Fibroblast of skin of abdomen (primary cell): ENCODE results near the gene MRPL53. TPM values are rescaled to one million over a fixed set of nuclear protein-coding genes. Genes with fewer than 3 reads are reported as not detected.

ENCODE experiments used
- DNase-seq: peaks from one replicate; pipeline ENCODE4 v3.0.0-alpha.2; 2013
- polyA plus RNA-seq, 2 experiments: library from polyadenylated mRNA; unstranded; fragments of 120-200 nt; gene quantifications; one replicate each; pipeline ENCODE4 v1.2.1, GENCODE V29; 2013; ENCODE audit not compliant: insufficient read length in 2 of 2

Gene MRPL53
- 66.4 TPM for polyA plus RNA-seq (2013, experiment 1 of 2; ENCODE audit: insufficient read length)
- 71.9 TPM for polyA plus RNA-seq (2013, experiment 2 of 2; ENCODE audit: insufficient read length)

GRCh38 chr2:74472086-74472944 is at the start of gene MRPL53:
Gene MRPL53 (minus strand): TSS chr2:74472680. CDS start chr2:74472660, 20 bp downstream.
- DNase-seq: peak; percentile 95

DNA sequence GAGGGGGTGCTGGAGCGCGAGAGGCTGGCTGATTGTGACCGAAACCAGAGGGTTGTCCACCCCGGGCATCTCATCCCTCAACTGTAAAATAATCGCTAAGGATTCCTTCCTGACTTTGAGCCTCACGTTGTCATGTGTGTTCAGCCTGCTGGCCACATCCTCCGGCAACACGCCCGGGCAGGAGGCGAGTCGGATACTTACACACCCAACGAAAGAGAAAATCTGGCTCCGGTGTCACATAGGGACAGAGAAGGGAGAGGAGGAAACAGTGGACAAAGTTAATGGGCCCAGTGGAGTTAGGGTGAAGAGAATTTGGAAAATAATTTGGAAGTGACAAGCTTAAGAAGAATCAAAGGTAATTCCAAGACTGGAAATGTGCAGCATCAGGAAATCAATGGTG is 44.2 kb upstream of the MRPL53 start:
- DNase-seq: no peak

- peak; percentile 57 for DNase-seq
Observed at GRCh38 chr2:74515981-74516633, 43.6 kb upstream of the MRPL53 start.

DNA sequence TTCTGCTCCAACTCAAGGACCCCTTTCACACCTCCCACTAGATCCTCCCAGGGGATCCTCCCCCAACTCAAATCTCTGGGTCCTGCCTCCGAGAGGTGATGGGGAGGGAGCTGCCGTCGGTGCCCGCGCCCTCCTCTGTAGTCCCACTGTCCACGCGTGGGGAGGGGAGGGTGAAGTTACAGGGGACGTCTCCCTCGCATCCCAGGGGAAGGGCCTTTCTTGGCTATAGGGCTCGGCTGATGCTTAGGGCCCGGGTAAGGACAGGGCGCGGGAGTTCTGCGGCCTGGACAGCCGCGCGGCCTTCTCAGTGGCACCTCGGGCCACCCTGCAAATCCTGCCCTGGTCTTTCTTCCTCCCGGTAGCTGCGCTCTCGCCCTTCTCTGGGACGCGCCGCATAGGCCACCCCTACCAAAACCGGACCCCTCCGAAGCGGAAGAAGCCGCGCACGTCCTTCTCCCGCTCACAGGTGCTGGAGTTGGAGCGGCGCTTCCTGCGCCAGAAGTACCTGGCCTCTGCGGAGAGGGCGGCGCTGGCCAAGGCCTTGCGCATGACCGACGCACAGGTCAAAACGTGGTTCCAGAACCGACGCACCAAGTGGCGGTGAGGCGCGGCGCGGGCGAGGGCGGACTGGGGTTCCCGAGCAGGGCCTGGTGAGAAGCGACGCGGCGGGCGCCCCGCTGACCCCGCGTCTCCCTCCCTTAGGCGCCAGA is 42.9 kb upstream of the MRPL53 start:
- DNase-seq: no peak

DNA sequence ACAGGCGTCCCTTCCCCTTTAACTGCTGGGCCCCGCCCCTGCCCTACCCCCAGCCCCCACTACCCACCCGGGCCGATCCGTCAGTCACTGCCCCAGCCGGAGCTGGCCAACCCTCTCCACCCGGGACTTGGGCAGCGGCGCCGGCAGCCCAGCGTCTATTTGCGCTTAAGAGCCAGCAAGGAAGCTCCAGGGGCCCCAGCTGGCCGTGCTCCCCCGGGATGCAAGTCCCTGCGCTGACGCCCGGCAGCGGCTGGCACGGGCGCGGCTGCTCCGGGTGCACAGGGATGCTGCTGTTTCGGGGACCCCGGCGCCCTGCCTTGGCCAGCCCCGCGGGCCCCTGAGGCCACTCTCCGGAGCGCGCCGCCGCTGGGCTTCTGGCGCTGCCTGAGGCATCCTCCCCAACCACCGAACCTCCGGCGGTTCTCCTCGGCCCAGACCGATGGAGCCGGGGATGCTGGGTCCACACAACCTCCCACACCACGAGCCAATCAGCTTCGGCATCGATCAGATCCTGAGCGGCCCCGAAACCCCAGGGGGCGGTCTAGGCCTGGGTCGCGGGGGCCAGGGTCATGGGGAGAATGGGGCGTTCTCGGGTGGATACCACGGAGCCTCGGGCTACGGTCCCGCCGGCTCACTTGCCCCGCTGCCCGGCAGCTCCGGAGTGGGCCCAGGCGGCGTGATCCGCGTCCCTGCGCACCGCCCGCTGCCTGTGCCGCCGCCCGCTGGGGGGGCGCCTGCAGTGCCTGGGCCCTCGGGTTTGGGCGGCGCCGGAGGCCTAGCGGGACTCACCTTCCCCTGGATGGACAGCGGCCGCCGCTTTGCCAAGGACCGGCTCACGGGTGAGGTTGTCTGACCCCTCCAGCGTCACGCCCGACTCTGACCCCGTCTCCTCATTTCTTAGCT is 42.1 kb upstream of the MRPL53 start, which contains the start of gene TLX2:
TLX2 (plus strand) TSS at position 83 of the 903 bp plus-strand sequence; CDS start at position 440, 357 bp downstream.
- DNase-seq: no peak

DNA sequence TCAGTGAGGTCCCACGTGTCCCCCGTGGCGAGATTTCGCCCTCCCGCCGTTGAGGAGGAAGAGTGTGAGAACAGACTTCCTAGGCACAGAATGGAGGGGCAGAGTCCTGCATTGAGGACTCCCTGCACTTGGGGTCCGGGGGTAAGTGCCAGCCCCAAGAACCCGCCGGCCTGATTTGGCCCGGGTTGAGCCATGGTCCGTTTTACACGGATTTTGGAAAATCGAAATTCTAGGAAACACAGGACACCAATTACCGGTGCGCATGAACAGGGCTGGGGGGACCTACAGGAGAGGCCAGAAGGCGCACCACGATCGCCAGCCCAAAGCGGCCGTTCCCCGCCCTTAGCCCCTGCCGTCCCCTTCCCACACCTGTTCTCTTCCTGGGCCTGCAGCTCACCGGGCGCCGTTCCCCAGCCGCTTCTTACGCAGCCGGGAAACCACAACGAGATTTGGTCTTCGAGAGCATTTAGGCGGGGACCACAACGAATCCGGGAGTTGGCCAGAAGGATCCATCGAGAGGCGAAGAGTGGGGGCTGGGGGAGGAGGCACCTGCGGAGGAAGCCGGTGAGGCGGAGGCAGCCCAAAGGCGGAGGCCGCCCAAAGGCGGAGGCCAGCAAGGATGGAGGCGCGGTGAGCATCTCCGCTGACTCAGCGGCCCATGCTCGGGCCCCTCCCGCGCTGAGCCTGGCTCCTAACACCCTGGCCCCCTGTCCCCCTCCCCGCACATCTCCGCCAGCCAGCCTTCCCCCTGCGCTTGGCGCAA is 41.3 kb upstream of the MRPL53 start:
- DNase-seq: no peak

DNA sequence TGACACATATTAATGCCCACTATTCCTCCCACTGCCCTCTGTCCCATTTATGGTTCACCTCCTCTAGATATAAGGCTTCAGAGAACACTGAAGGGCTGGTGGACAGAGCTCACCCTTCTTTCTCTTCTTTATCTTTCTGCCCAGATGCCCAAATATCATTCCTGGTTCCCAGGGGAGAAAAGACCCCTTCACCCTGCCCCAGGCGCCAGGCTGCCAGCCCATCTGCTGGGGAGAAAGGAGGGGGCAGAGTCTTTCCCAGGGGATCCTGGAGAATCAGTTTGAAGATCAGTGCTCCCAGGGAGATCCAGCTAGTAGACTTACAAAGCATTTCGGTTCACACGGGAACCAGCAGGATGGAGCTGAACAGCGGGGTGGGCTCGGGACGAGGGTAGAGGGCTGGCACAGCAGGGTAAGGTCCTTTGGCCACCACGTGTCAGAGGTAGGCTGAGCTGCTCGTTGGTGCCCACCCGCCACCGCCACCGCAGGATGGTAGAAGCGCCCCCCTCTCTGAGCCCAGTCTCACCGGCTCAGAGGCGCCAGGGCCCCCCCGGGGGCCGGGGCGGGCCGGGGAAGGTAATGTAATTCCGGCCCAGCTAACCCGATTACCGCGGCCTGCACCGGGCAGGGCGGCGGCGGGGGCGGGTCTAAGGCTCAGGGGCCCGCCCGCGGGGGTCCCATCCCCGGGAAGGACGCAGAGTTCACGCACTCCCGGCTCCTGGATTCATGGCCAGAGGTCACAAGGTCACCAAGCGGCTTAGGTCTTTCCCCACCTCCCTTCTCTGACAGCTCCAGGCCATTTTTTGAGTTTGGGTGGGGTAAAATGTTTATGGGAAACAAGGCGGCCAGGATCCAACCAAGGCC is 40.5 kb upstream of the MRPL53 start:
- DNase-seq: no peak

GRCh38 chr2:74511104-74511989 is 38.9 kb upstream of the MRPL53 start:
- DNase-seq: no peak

DNA sequence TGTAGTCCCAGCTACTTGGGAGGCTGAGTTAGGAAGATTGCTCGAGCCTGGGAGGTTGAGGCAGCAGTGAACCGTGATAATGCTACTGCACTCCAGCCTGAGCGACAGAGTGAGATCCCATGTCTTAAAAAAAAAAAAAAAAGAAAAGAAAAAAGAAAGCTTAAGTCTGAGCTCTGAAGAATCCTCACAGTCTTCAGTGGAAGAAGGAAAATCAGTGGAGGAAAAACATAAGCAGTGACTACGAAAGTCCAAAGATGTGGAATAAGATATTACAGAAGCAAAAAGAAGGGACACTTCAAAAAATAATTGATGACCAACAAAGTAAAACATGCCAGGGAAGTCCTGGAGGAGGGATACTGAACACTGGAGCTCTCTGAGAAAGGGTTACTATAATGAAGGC is 37.8 kb upstream of the MRPL53 start:
- DNase-seq: no peak

DNA sequence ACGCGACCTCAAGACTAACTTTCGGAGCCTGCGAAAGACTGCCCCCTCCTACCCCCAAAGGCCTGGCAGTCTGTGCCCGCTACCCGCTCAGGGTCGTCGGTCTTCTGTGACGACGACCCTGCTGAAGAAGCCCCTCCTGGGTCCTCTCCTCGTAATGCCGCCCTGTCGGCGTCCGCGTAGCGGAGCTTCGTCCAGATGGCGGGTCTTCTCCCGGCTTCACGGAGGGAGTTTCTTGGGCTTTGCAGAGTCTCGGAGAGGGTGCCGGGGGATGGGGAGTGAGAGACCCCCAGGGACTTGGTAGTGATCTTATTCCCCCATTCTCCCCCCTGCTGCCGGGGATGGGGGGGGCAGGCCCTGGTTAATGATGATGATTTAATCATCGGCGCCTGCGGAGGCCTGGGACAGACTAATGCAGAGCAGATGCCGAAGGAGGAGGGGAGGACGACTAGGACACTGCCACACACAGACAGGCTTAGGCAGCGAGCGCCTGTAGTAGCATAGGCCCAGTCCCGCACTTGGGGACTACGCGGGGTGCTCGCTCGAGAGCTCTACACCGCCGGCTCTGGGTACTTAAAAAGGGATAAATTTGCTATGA is 35.5 kb upstream of the MRPL53 start:
- DNase-seq: peak; percentile 87

- peak; percentile 98 for DNase-seq
Observed at GRCh38 chr2:74507145-74507925, 34.9 kb upstream of the MRPL53 start, which contains the start of gene PCGF1. Gene PCGF1 (minus strand): TSS chr2:74507695. CDS start chr2:74507668, 27 bp downstream.

- DNase-seq: no peak
Observed at GRCh38 chr2:74505448-74506246, 33.2 kb upstream of the MRPL53 start.

GRCh38 chr2:74504591-74504990 is 32.1 kb upstream of the MRPL53 start:
- no peak for DNase-seq

GRCh38 chr2:74503506-74504475 is 31.3 kb upstream of the MRPL53 start:
- DNase-seq: no peak

GRCh38 chr2:74502720-74503505 is 30.4 kb upstream of the MRPL53 start:
- peak; percentile 77 for DNase-seq
